ENCODE measurements around the gene UBE4B. TPM values are rescaled to one million over a fixed set of nuclear protein-coding genes. Genes with fewer than 3 reads are reported as not detected.
A peak's percentile ranks its signal among the peaks of the same experiment; 100 is the strongest.

Gene UBE4B
- total and polyA plus RNA-seq, 2 of the 13 experiments (the other 11 are each of a cell fraction or from before 2014, with no cell fraction given): 15.2 to 24.8 TPM

GRCh38 chr1:10171105-10171767, 138.5 kb downstream of the UBE4B start (continued):
- 0 out of 2 replicates have a peak, but pooled peaks have one; percentile 44 for TF ChIP-seq HIVEP1 (CRISPR knock-in tag; IDR thresholded peaks at IDR 0.05)
- TF ChIP-seq ZSCAN9 (CRISPR knock-in tag; IDR thresholded peaks at IDR 0.05; ENCODE audit: borderline replicate concordance): 0 out of 2 replicates have a peak, but pooled peaks have one; percentile 63
- TF ChIP-seq ZNF264 (CRISPR knock-in tag; IDR thresholded peaks at IDR 0.05): peak; percentile 76; the same call in 1 of the 2 replicates
- peak; percentile 73; the same call in 1 of the 2 replicates for TF ChIP-seq ZNF414 (CRISPR knock-in tag; IDR thresholded peaks at IDR 0.05)
- TF ChIP-seq ZBTB25 (CRISPR knock-in tag; IDR thresholded peaks at IDR 0.05): peak; percentile 27; the same call in 1 of the 2 replicates
- TF ChIP-seq DMAP1 (CRISPR knock-in tag; IDR thresholded peaks at IDR 0.05): no peak
- TF ChIP-seq GZF1 (CRISPR knock-in tag; IDR thresholded peaks at IDR 0.05): peak; percentile 98
- 0 out of 2 replicates have a peak, but pooled peaks have one; percentile 55 for TF ChIP-seq SMAD3 (CRISPR knock-in tag; IDR thresholded peaks at IDR 0.05)
- TF ChIP-seq ZNF512 (CRISPR knock-in tag; IDR thresholded peaks at IDR 0.05): no peak
- TF ChIP-seq ZNF512B (CRISPR knock-in tag; IDR thresholded peaks at IDR 0.05; ENCODE audit: borderline replicate concordance): no peak
- 0 out of 2 replicates have a peak, but pooled peaks have one; percentile 38 for TF ChIP-seq ZNF275 (CRISPR knock-in tag; IDR thresholded peaks at IDR 0.05; ENCODE audit: borderline replicate concordance)
- no peak for TF ChIP-seq TBP (CRISPR knock-in tag; IDR thresholded peaks at IDR 0.05)
- TF ChIP-seq ISL2 (CRISPR knock-in tag; IDR thresholded peaks at IDR 0.05): peak; percentile 86
- TF ChIP-seq CBX1 (IDR thresholded peaks at IDR 0.05; ENCODE audit: low read depth): peak; percentile 20
- no peak; the same call in 1 of the 2 replicates for TF ChIP-seq SP5 (CRISPR knock-in tag; IDR thresholded peaks at IDR 0.05; ENCODE audit: borderline replicate concordance, low read depth)
- no peak for TF ChIP-seq KLF13 (CRISPR knock-in tag; IDR thresholded peaks at IDR 0.05)
- no peak for TF ChIP-seq E2F2 (CRISPR knock-in tag; IDR thresholded peaks at IDR 0.05; ENCODE audit: borderline replicate concordance)
- 0 out of 2 replicates have a peak, but pooled peaks have one; percentile 82 for TF ChIP-seq PLSCR1 (CRISPR knock-in tag; IDR thresholded peaks at IDR 0.05; ENCODE audit: borderline replicate concordance)

Measured in HepG2 (cell line).